ENCODE data around the gene ACY1.

- TF ChIP-seq POLR2A (IDR thresholded peaks at IDR 0.05; ENCODE audit: low read length): no peak
- no peak for TF ChIP-seq CTCF (IDR thresholded peaks at IDR 0.05)
- no peak for TF ChIP-seq RAD21 (conservative IDR thresholded peaks at IDR 0.05 in 1 of 2, IDR thresholded peaks at IDR 0.05 in 1 of 2)
- no peak for TF ChIP-seq USF2 (IDR thresholded peaks at IDR 0.05)
- TF ChIP-seq HDAC2 (IDR thresholded peaks at IDR 0.05): no peak
- TF ChIP-seq HMGXB4 (CRISPR knock-in tag; IDR thresholded peaks at IDR 0.05; ENCODE audit: borderline replicate concordance): no peak
- TF ChIP-seq FOSL2 (IDR thresholded peaks at IDR 0.05): no peak
- TF ChIP-seq FOSL2 (CRISPR knock-in tag; IDR thresholded peaks at IDR 0.05): no peak
- TF ChIP-seq TP53 (CRISPR knock-in tag; IDR thresholded peaks at IDR 0.05): no peak
- no peak for TF ChIP-seq PHF8 (IDR thresholded peaks at IDR 0.05; ENCODE audit: borderline replicate concordance, low read depth)
Observed at GRCh38 chr3:52013802-52014598, 30.7 kb downstream of the ACY1 start.

All from A549 (cell line).